A673 (cell line): ENCODE measurements around the gene CATSPERE. TPM values are rescaled to one million over a fixed set of nuclear protein-coding genes. Genes with fewer than 3 reads are reported as not detected.

Source experiments
- BruUV-seq: library from RNA; stranded (reverse); fragments of 400-500 nt; replicated peaks from 2 replicates; lab custom pipeline; 2021; lab: Mats Ljungman, UMichigan
- CTCF ChIA-PET: fragments of 300-600 bp; sonication (Branson Sonifier 250); formaldehyde crosslinking; loops from one replicate; lab custom pipeline; 2022; ENCODE audit warnings: antibody characterized with exemption; lab: Charles Lee
- POLR2A ChIA-PET: fragments of 300-600 bp; sonication (Branson Sonifier 250); formaldehyde crosslinking; loops from one replicate; lab custom pipeline; 2022; ENCODE audit warnings: antibody characterized with exemption; ENCODE audit not compliant: low non-redundant PET; lab: Charles Lee
- DNase-seq: peaks from one replicate; pipeline ENCODE4 v3.0.0-alpha.2; 2015; ENCODE audit warnings: low spot score
- H3K27ac ChIP-seq: fragments of 200-600 bp; sonication (generic); 2 replicates; pipeline ENCODE4 v1.5.1; 2016; ENCODE audit warnings: mixed run types, low read depth, mild to moderate bottlenecking, mixed read lengths, antibody characterized with exemption, low read length; ENCODE audit not compliant: poor library complexity, severe bottlenecking
- H3K27me3 ChIP-seq: fragments of 200-600 bp; sonication (generic); replicated peaks from 2 replicates; pipeline ENCODE4 v1.6.1; 2017; ENCODE audit warnings: mixed run types, low read depth, mild to moderate bottlenecking, mixed read lengths, antibody characterized with exemption, low read length; ENCODE audit not compliant: insufficient read depth, poor library complexity
- H3K36me3 ChIP-seq: fragments of 200-600 bp; sonication (generic); 2 replicates; pipeline ENCODE4 v1.6.1; 2016; ENCODE audit warnings: mixed run types, mild to moderate bottlenecking, mixed read lengths, antibody characterized with exemption, low read length; ENCODE audit not compliant: insufficient read depth, poor library complexity, severe bottlenecking
- H3K4me1 ChIP-seq: fragments of 200-600 bp; sonication (generic); 2 replicates; pipeline ENCODE4 v1.6.1; 2017; ENCODE audit warnings: mixed run types, mild to moderate bottlenecking, mixed read lengths, antibody characterized with exemption, low read length; ENCODE audit not compliant: insufficient read depth, poor library complexity, severe bottlenecking
- H3K4me3 ChIP-seq: fragments of 200-600 bp; sonication (generic); 2 replicates; pipeline ENCODE4 v1.5.1; 2016; ENCODE audit warnings: low read depth, mixed run types, mild to moderate bottlenecking, mixed read lengths, low read length; ENCODE audit not compliant: poor library complexity, severe bottlenecking
- H3K9me3 ChIP-seq: fragments of 200-600 bp; sonication (generic); 2 replicates; pipeline ENCODE4 v1.6.1; 2016; ENCODE audit warnings: mixed run types, low read depth, mild to moderate bottlenecking, mixed read lengths, antibody characterized with exemption, low read length; ENCODE audit not compliant: poor library complexity, severe bottlenecking
- EZH2 ChIP-seq: fragments of 200-600 bp; sonication (generic); IDR thresholded peaks from 2 replicates; pipeline ENCODE4 v1.6.1; 2017; ENCODE audit warnings: borderline replicate concordance, low read depth, mild to moderate bottlenecking, mixed read lengths, antibody characterized with exemption, low read length; ENCODE audit not compliant: poor library complexity, severe bottlenecking
- intact Hi-C: fragments of 100-400 bp; cut with micrococcal nuclease; formaldehyde crosslinking; loops from one replicate; pipeline ENCODE4 v1.10.0; 2022; ENCODE audit not compliant: unreplicated experiment
- total RNA-seq: library from RNA; stranded (reverse); gene quantifications from 2 replicates; pipeline ENCODE4 v1.2.3, GENCODE V29; 2021
- TF ChIP-seq, protein P1 (sequence below): fragments of 300-800, 200-600 bp; sonication (generic); conservative IDR thresholded peaks from 2 replicates; pipeline ENCODE4 v1.5.1; 2017; ENCODE audit warnings: low read depth, mild to moderate bottlenecking, antibody characterized with exemption, low read length, moderate library complexity, mixed read lengths

CATSPERE gene
- total RNA-seq, 1 experiment from 2014 or later = 0.45 TPM

GRCh38 chr1:244647819-244648218, 186.7 kb downstream of the CATSPERE start:
- Histone ChIP-seq H3K36me3 (no peaks in the 10 kb centered on the region), H3K4me3 (no peak overlapping the region), H3K27ac (no peak overlapping the region), H3K9me3 (no peaks in the 10 kb centered on the region), H3K4me1 (peaks cover 7% of the 10 kb centered on the region), H3K27me3 (no peaks in the 10 kb centered on the region)
- CTCF ChIA-PET = no interaction called here
- TF ChIP-seq, protein P1, sequence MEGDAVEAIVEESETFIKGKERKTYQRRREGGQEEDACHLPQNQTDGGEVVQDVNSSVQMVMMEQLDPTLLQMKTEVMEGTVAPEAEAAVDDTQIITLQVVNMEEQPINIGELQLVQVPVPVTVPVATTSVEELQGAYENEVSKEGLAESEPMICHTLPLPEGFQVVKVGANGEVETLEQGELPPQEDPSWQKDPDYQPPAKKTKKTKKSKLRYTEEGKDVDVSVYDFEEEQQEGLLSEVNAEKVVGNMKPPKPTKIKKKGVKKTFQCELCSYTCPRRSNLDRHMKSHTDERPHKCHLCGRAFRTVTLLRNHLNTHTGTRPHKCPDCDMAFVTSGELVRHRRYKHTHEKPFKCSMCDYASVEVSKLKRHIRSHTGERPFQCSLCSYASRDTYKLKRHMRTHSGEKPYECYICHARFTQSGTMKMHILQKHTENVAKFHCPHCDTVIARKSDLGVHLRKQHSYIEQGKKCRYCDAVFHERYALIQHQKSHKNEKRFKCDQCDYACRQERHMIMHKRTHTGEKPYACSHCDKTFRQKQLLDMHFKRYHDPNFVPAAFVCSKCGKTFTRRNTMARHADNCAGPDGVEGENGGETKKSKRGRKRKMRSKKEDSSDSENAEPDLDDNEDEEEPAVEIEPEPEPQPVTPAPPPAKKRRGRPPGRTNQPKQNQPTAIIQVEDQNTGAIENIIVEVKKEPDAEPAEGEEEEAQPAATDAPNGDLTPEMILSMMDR = no peak
- TF ChIP-seq EZH2 = no peak
- BruUV-seq = no TSS peak
- no peak for DNase-seq
- intact Hi-C loops = no loop called here
- POLR2A ChIA-PET = no interaction called here

DNA sequence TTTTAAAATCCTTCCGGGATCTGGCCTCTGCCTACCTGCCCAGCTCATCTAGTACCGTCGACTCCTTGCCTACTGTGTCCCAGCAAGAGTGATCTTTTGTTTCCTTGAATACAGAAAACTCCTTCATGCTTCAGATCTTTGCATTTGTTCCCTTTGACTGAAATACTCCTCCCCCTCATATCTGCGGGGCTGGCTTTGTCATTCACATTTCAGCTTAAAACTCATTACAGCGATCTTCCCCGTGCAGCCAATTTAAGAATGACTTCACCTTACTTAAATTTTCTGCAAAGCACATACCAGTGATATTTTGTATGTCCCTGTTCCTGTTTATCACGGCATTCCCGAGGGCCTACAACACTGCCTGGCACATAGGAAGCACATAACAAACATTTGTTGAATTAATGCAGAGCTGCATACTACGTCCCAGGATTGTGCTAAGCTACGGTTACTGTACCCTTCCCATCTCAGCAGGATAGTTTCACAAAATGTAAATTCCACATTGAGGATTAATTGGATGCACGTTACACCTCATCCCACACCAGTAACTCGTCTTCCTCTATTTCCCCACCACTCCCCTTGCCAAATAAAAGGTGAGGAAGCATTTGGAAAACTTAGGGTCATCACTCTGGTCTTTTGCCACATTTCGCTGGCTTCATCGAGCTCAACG, 191.0 kb downstream of the CATSPERE start:
- Histone ChIP-seq H3K9me3 (no peaks in the 10 kb centered on the region), H3K4me1 (peaks cover 17% of the 10 kb centered on the region), H3K27ac (peak overlapping the region; percentile 94), H3K27me3 (no peaks in the 10 kb centered on the region), H3K4me3 (peak overlapping the region; percentile 91), H3K36me3 (peaks cover 2% of the 10 kb centered on the region)
- DNase-seq = no peak
- intact Hi-C loops = loop anchor here (10.0 kb wide), 1 partner anchor 323 kb away; no protein-coding TSS in a partner anchor
- BruUV-seq = no TSS peak
- ChIA-PET CTCF (interaction anchor here (0.5 to 0.6 kb wide), 2 partner anchors 45 to 387 kb away, joined by 3 to 9 read pairs; no protein-coding TSS in a partner anchor), POLR2A (no interaction called here)
- TF ChIP-seq, protein P1 = no peak
- TF ChIP-seq EZH2 = no peak

DNA sequence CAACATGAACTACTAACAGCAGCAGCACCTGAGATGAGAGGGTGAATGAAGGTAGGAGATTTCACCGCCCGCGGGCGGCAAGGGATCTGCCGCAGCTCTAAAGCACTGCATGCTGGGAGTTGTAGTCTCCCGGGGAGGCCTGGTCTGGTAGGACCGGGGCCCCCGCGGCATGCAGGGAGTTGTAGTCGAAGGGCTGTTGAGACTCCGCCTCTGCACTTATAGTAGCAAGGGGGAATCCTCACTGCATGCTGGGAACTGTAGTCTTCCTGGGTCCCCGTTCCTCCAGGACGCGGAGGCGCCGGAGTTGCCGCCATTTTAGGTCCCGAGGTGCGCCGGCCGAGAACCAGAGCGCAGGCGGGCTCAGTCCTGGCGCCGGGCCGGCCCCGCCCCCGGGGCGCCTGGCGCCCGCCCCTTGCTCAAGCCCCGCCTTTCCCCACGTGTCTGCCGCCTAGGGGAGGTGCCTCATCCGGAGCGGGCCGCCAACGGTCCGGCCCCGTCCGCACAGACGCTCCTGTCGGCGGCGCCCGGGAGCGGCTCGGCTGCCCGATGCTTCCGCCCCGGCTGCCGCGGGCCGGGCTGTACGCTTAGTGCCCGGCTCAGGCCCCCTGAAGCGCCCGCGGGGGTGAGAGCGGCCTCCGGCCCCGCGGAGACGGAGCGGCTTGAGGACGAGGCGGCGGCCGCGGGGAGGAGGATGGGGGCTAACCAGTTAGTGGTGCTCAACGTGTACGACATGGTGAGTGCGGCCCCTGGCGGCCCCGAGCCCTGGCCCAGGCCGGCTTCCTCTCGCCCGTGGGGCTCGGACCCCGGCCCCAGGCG, 191.8 kb downstream of the CATSPERE start, which contains the start of gene DESI2:
Gene DESI2, plus strand, starts transcription at position 504 of the 816 bp plus-strand sequence. Its CDS starts 188 bp downstream, at position 692.
- CTCF ChIA-PET = interaction anchor here (0.5 to 0.6 kb wide), 2 partner anchors 45 to 386 kb away, joined by 3 to 9 read pairs; no protein-coding TSS in a partner anchor
- peak within 1 kb of the TSS; percentile 91 for H3K4me3 ChIP-seq
- intact Hi-C loops = loop anchor here (1.0 to 10.0 kb wide), 2 partner anchors 201 to 322 kb away; no protein-coding TSS in a partner anchor
- H3K9me3 ChIP-seq = no peaks in the 10 kb centered on the region
- TF ChIP-seq EZH2 = no peak
- TF ChIP-seq, protein P1 = peak; percentile 54
- DNase-seq = peak; percentile 99
- H3K36me3 ChIP-seq = peaks cover 8% of the 10 kb centered on the region
- BruUV-seq = no TSS peak
- POLR2A ChIA-PET = no interaction called here
- peak within 1 kb of the TSS; percentile 94 for H3K27ac ChIP-seq
- H3K4me1 ChIP-seq = peaks cover 17% of the 10 kb centered on the region
- no peaks in the 10 kb centered on the region for H3K27me3 ChIP-seq
